Erythroblast (primary cell): Measurements from ENCODE around the gene CYP27B1.

Experiments used
- GATA1 ChIP-seq: IDR thresholded peaks from 2 replicates; pipeline ENCODE4 v1.6.1; 2011; ENCODE audit warnings: low read depth, mild to moderate bottlenecking, control low read depth, low read length, moderate library complexity
- POLR2A ChIP-seq: IDR thresholded peaks from 2 replicates; pipeline ENCODE4 v1.6.1; 2011; ENCODE audit warnings: mild to moderate bottlenecking, low read length

GRCh38 chr12:57761391-57761998 is 5.4 kb downstream of the CYP27B1 start:
- TF ChIP-seq POLR2A (no peak), GATA1 (no peak)
